ENCODE measurements around the gene TRIM40.

Gene TRIM40

GRCh38 chr6:30097902-30098768 is 37.8 kb upstream of the TRIM40 start:
- no peak overlapping the region for H3K4me3 ChIP-seq (ENCODE audit: low read depth, low read length)
- TF ChIP-seq, protein P1, sequence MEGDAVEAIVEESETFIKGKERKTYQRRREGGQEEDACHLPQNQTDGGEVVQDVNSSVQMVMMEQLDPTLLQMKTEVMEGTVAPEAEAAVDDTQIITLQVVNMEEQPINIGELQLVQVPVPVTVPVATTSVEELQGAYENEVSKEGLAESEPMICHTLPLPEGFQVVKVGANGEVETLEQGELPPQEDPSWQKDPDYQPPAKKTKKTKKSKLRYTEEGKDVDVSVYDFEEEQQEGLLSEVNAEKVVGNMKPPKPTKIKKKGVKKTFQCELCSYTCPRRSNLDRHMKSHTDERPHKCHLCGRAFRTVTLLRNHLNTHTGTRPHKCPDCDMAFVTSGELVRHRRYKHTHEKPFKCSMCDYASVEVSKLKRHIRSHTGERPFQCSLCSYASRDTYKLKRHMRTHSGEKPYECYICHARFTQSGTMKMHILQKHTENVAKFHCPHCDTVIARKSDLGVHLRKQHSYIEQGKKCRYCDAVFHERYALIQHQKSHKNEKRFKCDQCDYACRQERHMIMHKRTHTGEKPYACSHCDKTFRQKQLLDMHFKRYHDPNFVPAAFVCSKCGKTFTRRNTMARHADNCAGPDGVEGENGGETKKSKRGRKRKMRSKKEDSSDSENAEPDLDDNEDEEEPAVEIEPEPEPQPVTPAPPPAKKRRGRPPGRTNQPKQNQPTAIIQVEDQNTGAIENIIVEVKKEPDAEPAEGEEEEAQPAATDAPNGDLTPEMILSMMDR (IDR thresholded peaks at IDR 0.05; ENCODE audit: low read depth, low read length, missing control alignments): no peak
- no peak for DNase-seq (ENCODE audit: low read depth)
- in situ Hi-C loops (cut with HindIII; ENCODE audit: low sequenced_read_pairs): no loop called here

- TF ChIP-seq, protein P1 (IDR thresholded peaks at IDR 0.05; ENCODE audit: low read depth, low read length, missing control alignments): no peak
- in situ Hi-C loops (cut with HindIII; ENCODE audit: low sequenced_read_pairs): no loop called here
- H3K4me3 ChIP-seq (ENCODE audit: low read depth, low read length): no peak overlapping the region
- DNase-seq (ENCODE audit: low read depth): no peak
Measured at GRCh38 chr6:30100154-30100553, 35.8 kb upstream of the TRIM40 start.

GRCh38 chr6:30100585-30101443 is 35.1 kb upstream of the TRIM40 start:
- in situ Hi-C loops (cut with HindIII; ENCODE audit: low sequenced_read_pairs): no loop called here
- H3K4me3 ChIP-seq (ENCODE audit: low read depth, low read length): no peak overlapping the region
- no peak for DNase-seq (ENCODE audit: low read depth)
- TF ChIP-seq, protein P1 (IDR thresholded peaks at IDR 0.05; ENCODE audit: low read depth, low read length, missing control alignments): no peak

DNA sequence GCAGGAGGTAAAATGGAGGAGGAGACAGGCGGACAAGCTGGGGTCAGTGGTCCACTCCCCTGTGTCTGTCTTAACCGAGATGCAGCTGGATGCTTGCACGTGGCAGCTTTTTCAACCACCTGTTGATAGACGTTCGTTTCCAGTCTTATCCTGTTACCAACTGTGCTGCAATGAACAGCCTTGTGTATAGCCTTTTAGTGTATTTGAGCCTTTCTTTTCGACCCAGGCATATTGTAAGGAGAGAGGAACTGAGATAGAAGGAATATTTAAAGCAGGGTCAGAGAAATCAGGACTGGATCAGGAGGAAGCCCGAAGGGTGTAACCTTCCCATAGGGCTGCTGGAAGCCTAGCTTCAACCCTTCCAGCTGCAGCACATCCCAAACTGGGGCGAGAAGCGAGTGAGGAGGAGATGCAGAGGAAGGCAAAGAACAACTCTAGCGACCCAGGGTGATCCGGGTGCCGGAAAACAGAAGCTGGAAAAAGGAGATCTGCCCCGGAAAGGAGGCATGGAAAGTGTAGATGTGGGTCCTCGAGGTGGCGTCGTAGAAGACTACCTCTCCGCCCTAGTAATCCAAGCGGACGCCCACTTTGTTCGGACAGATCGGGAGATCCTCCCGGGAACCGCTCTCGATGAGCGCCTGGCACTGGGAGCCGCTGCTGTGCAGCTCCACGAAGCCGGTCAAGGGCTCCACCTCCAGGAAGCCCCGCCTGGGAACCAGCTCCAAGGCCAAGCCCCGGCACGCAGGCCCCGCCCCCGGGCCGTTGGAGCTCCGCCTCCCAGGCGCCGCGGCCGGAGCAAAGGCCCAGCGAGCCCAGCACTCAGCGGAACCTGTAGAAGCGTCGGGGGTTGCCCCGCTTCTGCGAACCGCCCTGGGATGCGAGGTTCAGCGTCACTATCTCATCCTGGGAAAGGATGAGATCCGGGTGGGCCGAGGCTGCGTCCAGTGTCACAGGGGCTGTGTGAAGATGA is 34.2 kb upstream of the TRIM40 start:
- TF ChIP-seq, protein P1 (IDR thresholded peaks at IDR 0.05; ENCODE audit: low read depth, low read length, missing control alignments): peak; percentile 10
- peak; percentile 23 for DNase-seq (ENCODE audit: low read depth)
- in situ Hi-C loops (cut with HindIII; ENCODE audit: low sequenced_read_pairs): no loop called here
- H3K4me3 ChIP-seq (ENCODE audit: low read depth, low read length): peak overlapping the region; percentile 25

GRCh38 chr6:30102414-30102969 is 33.4 kb upstream of the TRIM40 start:
- no peak for DNase-seq (ENCODE audit: low read depth)
- in situ Hi-C loops (cut with HindIII; ENCODE audit: low sequenced_read_pairs): no loop called here
- TF ChIP-seq, protein P1 (IDR thresholded peaks at IDR 0.05; ENCODE audit: low read depth, low read length, missing control alignments): no peak
- peak overlapping the region; percentile 25 for H3K4me3 ChIP-seq (ENCODE audit: low read depth, low read length)
